Epithelial cell of prostate (primary cell): ENCODE results near the gene ALKBH3.

Experiments
- DNase-seq: peaks from one replicate; pipeline ENCODE4 v3.0.0-alpha.2; 2011; ENCODE audit warnings: low read depth, low spot score
- H3K27ac ChIP-seq: fragments of 450-650 bp; 2 replicates; pipeline ENCODE4 v1.5.1; 2017; ENCODE audit warnings: mild to moderate bottlenecking

The ALKBH3 gene

GRCh38 chr11:43892851-43893250 is 12.2 kb downstream of the ALKBH3 start:
- H3K27ac ChIP-seq = no peak overlapping the region
- no peak for DNase-seq

- no peak for DNase-seq
- H3K27ac ChIP-seq = no peak overlapping the region
Observed at GRCh38 chr11:43894546-43894945, 13.9 kb downstream of the ALKBH3 start.

GRCh38 chr11:43895601-43896000 is 15.0 kb downstream of the ALKBH3 start:
- no peak overlapping the region for H3K27ac ChIP-seq
- DNase-seq = no peak

GRCh38 chr11:43898574-43898973 is 17.9 kb downstream of the ALKBH3 start:
- no peak for DNase-seq
- H3K27ac ChIP-seq = no peak overlapping the region

GRCh38 chr11:43899094-43899493 is 18.5 kb downstream of the ALKBH3 start:
- DNase-seq = no peak
- H3K27ac ChIP-seq = no peak overlapping the region

GRCh38 chr11:43901551-43901950 is 20.9 kb downstream of the ALKBH3 start:
- DNase-seq = no peak

GRCh38 chr11:43903078-43903477 is 22.4 kb downstream of the ALKBH3 start:
- DNase-seq = no peak

More at GRCh38 chr11:43901551-43901950, 20.9 kb downstream of the ALKBH3 start:
- no peak overlapping the region for H3K27ac ChIP-seq

GRCh38 chr11:43903969-43904368 is 23.3 kb downstream of the ALKBH3 start:
- DNase-seq = no peak
- H3K27ac ChIP-seq = peak overlapping the region; percentile 64

More at GRCh38 chr11:43903078-43903477, 22.4 kb downstream of the ALKBH3 start:
- no peak overlapping the region for H3K27ac ChIP-seq

- DNase-seq = peak; percentile 45
- H3K27ac ChIP-seq = peak overlapping the region; percentile 64
Observed at GRCh38 chr11:43904742-43905535, 24.3 kb downstream of the ALKBH3 start.

GRCh38 chr11:43905813-43906241 is 25.2 kb downstream of the ALKBH3 start:
- no peak for DNase-seq
- H3K27ac ChIP-seq = peak overlapping the region; percentile 64

- DNase-seq = peak; percentile 36
- peak overlapping the region; percentile 44 for H3K27ac ChIP-seq
Observed at GRCh38 chr11:43907028-43907975, 26.7 kb downstream of the ALKBH3 start.

- H3K27ac ChIP-seq = peak overlapping the region; percentile 44
Observed at GRCh38 chr11:43908191-43908590, 27.6 kb downstream of the ALKBH3 start.

GRCh38 chr11:43908683-43909082 is 28.1 kb downstream of the ALKBH3 start:
- H3K27ac ChIP-seq = no peak overlapping the region
- no peak for DNase-seq

More at GRCh38 chr11:43908191-43908590, 27.6 kb downstream of the ALKBH3 start:
- no peak for DNase-seq

GRCh38 chr11:43913829-43914380 is 33.3 kb downstream of the ALKBH3 start:
- no peak for DNase-seq
- H3K27ac ChIP-seq = no peak overlapping the region

- no peak for DNase-seq
- H3K27ac ChIP-seq = no peak overlapping the region
Observed at GRCh38 chr11:43914466-43914865, 33.8 kb downstream of the ALKBH3 start.

GRCh38 chr11:43916621-43917020 is 36.0 kb downstream of the ALKBH3 start:
- no peak for DNase-seq
- no peak overlapping the region for H3K27ac ChIP-seq

- no peak for DNase-seq
- H3K27ac ChIP-seq = no peak overlapping the region
Observed at GRCh38 chr11:43917851-43918250, 37.2 kb downstream of the ALKBH3 start.

- no peak for DNase-seq
- no peak overlapping the region for H3K27ac ChIP-seq
Observed at GRCh38 chr11:43918662-43919061, 38.0 kb downstream of the ALKBH3 start.

GRCh38 chr11:43919852-43920597 is 39.4 kb downstream of the ALKBH3 start:
- DNase-seq = no peak
- H3K27ac ChIP-seq = peak overlapping the region; percentile 84
